Measurements from ENCODE around the gene MFNG.
"Not testable (repeated sequence)": the region's sequence is repeated elsewhere in the genome, so short reads cannot be mapped to it uniquely, and the experiment has no call there.

The MFNG gene, protein sequence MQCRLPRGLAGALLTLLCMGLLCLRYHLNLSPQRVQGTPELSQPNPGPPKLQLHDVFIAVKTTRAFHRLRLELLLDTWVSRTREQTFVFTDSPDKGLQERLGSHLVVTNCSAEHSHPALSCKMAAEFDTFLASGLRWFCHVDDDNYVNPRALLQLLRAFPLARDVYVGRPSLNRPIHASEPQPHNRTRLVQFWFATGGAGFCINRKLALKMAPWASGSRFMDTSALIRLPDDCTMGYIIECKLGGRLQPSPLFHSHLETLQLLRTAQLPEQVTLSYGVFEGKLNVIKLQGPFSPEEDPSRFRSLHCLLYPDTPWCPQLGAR

GRCh38 chr22:37486224-37486845 lies at the start of gene MFNG:
Gene MFNG, minus strand, starts transcription at chr22:37486384. Its CDS starts 207 bp downstream, at chr22:37486177.
- peak; percentile 76 for DNase-seq (ENCODE audit: low spot score)

DNA sequence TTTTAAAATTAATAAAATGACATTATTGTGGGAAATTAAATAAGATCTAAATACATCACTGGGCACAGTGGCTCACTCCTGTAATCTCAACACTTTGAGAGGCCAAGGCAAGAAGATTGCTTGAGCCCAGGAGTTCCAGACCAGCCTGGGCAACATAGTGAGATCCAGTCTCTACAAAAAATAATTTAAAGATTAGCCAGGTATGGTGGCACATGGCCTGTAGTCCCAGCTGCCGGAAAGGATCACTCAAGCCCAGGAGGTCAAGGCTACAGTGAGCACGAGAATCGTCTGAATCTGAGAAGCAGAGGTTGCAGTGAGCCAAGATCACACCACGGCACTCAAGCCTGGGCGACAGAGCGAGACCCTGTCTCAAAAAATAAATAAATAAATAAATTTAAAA lies 49.0 kb upstream of the MFNG start:
- no peak for DNase-seq (ENCODE audit: low spot score)

- DNase-seq (ENCODE audit: low spot score) = no peak
These were observed 48.3 kb upstream of the MFNG start for GRCh38 chr22:37534445-37534844.

GRCh38 chr22:37533995-37534394 lies 47.8 kb upstream of the MFNG start:
- no peak for DNase-seq (ENCODE audit: low spot score)

DNA sequence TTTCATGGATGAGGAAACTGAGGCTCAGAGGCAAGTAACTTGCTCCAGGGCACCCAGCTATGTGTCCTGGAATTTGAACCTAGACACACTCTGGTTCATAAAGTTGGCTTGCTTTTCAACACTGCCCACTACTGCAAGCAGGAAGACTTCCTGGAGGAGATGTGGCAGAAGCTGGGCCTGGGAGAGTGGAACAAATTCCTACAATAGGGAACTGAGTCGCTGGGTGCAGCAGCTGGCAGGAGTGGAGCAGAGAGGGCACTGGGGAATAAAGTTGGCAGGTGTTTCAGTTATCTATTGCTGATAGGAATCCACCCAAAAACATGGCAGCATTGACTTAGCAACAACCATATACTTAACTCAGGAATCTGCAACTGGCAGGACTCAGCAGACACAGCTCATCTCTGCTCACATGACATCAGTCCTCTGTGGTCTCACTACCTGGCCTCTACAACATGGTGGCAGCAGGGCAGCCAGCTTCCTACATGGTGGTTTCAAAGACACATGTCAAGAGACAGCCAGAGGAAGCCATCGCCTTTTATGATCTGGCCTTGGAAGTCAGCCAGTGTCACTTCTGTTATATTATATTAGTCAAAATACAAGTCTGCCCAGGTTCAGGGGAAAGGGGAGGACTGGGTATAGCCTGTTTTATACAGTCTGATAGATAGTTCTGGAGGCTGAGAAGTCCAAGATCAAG lies 43.6 kb upstream of the MFNG start:
- no peak for DNase-seq (ENCODE audit: low spot score)

GRCh38 chr22:37527952-37528351 lies 41.8 kb upstream of the MFNG start:
- not testable (repeated sequence) for DNase-seq (ENCODE audit: low spot score)

DNA sequence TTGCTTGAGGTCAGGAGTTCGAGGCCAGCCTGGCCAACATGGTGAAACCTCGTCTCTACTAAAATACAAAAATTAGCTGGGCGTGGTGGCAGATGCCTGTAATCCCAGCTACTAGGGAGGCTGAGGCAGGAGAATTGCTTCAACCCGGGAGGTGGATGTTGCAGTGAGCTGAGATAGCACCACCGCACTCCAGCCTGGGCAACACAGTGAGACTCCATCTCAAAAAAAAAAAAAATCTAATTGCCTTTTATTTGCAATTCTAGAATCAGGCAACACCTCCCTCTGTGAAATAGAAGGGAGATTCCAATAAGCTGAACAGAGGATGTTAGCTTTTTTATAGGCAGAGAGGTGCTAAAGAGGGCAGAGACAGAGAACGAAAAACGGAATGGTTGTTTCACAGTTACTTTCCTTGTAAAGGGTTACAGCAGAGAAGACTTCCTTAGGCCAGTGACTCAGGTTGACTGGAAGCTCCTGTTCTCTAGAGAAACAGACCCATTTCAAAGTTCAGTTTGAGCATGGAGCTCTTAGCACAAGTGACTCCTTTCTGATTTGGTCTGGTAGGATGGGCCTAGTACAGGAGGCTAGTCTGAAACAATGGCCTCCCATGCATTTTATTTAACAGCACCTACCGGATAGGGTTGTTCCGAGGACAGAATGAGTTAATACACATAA lies 41.0 kb upstream of the MFNG start:
- DNase-seq (ENCODE audit: low spot score) = not testable (repeated sequence)

GRCh38 chr22:37526376-37526775 lies 40.2 kb upstream of the MFNG start:
- DNase-seq (ENCODE audit: low spot score) = no peak

GRCh38 chr22:37525746-37526350 lies 39.7 kb upstream of the MFNG start:
- no peak for DNase-seq (ENCODE audit: low spot score)

- peak; percentile 88 for DNase-seq (ENCODE audit: low spot score)
These were observed 39.0 kb upstream of the MFNG start for GRCh38 chr22:37525073-37525745.

DNA sequence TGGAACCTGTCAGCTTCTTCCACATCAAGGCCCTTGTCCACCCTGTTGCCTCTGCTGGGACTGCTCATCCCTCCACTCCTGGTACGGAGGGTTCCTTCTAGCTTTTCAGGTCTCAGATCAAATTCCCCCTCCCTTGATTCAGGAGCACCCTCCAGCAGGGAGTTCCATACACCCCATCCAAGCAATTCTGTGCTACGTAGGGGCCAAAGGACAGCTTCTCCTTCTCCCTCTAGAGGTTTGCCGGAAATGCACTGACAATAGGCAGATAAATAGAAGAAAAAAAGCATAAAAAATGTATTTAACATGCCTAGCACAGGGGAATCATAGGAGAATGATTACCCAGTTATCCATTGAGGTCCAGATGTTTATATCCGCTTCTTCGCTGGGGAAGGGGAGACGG lies 36.3 kb upstream of the MFNG start:
- DNase-seq (ENCODE audit: low spot score) = no peak

DNA sequence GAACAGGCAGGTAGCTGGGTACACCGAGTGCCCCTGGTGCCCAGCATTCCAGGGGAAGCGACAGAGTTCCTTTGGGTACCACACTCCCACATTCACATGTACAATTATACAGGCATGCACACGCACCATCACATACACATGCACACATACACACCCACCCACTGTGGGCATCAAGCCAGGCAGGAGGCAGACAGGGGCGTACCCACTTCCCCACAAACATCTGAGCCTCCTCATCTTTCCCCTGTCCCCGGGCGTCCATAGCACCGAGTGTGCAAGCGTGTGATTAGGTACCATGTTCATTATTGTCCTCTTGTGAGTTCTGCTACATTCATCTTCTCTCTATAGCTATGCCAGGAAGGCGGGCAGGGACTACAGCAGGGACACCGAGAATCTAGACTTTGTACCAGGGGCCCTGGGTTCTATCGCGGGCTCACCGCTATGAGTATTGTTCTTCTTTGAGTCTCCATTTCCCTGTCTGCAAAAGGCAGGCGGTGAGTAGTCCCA lies 35.1 kb upstream of the MFNG start:
- DNase-seq (ENCODE audit: low spot score) = no peak

- no peak for DNase-seq (ENCODE audit: low spot score)
These were observed 34.6 kb upstream of the MFNG start for GRCh38 chr22:37520776-37521191.

DNA sequence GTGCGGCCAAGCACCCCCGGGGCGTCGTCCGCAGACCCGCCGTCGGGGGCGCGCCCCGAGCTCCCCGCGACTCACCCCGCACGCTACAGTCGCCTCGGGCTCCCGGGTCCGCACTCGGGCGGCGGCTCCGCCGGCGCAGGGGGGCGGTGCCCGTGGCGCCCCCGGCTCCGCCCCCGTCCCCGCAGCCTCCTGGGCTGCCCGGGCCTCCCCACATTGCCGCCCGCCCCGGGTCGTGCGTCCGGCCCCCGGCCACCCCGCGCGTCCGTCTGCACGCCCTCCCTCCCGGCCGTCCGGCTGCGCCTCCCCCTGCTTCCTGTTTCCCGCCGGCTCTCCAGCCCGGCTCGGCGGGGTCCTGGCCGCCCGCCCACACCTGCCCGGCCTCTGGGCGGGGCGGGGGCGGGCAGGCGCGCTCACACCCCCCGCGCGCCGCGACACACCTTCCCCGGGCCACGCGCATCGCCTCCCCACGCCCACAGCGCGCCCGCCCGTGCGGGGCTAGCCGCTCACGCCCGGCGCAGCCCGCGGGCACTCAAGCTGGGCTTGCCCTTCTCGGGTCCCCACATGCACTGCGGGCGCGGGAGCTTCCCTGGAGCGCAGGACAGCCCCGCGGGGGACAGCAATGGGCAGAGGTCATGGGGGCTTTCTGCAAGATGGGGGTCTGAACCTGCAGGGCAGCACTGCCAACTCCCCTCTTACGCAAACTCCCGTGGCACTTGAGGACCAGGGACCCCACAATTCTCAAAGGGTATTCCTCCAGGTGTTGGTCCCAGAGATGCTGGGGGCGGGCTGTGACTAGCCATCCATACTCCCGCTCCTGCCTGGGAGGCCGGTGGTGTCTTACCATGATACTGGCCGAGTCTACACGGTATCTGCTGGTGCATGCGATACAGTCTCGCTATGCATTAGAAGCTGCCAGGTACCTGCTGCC lies 33.3 kb upstream of the MFNG start, which contains the start of gene CARD10:
CARD10 (minus strand) TSS at position 148 of the 928 bp plus-strand sequence. CDS start 215 bp downstream, outside the sequence.
- DNase-seq (ENCODE audit: low spot score) = peak; percentile 68

- no peak for DNase-seq (ENCODE audit: low spot score)
These were observed 32.5 kb upstream of the MFNG start for GRCh38 chr22:37518509-37519267.

- DNase-seq (ENCODE audit: low spot score) = no peak
These were observed 31.8 kb upstream of the MFNG start for GRCh38 chr22:37517826-37518450.

DNA sequence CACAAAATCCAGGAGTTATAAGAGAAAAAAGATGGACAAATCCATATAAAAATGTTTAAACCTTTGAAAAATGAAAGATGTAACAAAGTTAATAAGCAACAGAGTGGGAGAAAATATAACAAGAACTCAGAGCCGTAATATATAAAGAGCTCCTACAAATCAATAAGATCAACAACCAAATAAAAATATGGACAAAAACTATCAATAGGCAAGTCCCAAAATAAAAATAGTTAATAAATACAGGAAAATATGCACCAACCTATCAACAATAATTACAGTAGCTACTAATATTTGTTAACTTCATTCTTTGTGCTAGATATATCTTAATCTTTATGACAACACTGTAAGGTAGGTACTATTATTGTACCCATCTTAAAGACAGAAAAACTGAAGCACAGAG lies 30.3 kb upstream of the MFNG start:
- DNase-seq (ENCODE audit: low spot score) = no peak

DNA sequence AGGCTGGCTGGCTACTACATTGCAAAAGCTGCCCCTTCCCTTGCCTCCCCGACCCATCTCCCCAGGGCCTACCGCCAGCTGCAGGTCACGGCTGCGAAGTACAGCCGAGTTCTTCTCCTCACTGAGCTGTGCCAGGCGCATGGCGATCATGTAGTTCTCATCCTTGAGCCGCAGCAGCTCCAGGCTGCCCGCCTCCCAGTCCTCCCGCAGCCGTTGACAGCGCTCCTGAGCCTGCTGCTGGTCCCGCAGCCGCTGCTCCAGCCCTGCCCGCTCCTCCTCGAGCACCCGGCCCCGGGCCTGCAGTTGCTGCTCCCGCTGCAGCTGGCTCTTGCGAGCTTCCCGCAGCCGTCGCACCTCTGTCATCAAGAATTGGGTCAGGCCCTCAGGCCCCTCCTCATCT lies 29.7 kb upstream of the MFNG start:
- no peak for DNase-seq (ENCODE audit: low spot score)

DNA sequence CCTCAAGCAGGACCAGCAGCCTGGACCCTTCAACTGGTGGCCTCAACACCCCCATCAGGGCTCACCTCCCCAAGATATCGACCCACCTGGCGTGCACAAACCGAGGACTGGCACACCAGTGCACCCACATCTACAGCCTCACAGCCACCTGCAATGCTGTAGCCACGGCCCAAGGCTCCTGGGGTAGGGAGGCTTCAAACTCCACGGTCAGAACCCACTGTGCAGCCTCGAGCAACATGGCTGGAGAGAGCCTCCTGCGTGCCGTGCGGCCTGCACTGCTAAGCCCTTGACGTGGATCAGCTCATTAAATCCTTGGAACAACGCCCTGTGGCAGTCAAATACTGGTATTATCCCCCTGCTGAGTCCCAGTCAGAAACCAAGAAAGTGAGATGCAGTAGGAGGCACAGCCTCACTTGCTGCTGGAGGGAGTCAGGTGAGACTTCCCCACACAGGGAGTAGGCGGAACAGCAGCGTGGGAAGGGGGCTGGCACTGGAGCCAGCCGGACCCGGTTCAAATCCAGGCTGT lies 28.4 kb upstream of the MFNG start:
- DNase-seq (ENCODE audit: low spot score) = no peak
